Memory B cell (primary cell): ENCODE measurements around the gene OR10D3.
"Not testable (repeated sequence)": the region's sequence is repeated elsewhere in the genome, so short reads cannot be mapped to it uniquely, and the experiment has no call there.

Experiments
- ATAC-seq: fragments of 150-1000 bp; cut with Tn5 transposase; 2 replicates; pipeline ENCODE4 v1.10.0; 2021; ENCODE audit warnings: low read depth, mild to moderate bottlenecking, moderate library complexity
- DNase-seq, 2 donors: peaks; one replicate each; pipeline ENCODE4 v3.0.0; 2022; ENCODE audit warnings: low spot score in 2 of 2
- H3K27ac Mint-ChIP-seq: one replicate; pipeline ENCODE4 v1.8.0; 2022; ENCODE audit warnings: mild to moderate bottlenecking, moderate library complexity, mixed read lengths
- H3K27me3 Mint-ChIP-seq: one replicate; pipeline ENCODE4 v1.8.0; 2022; ENCODE audit warnings: mixed read lengths
- H3K36me3 Mint-ChIP-seq: one replicate; pipeline ENCODE4 v1.8.0; 2022; ENCODE audit warnings: mild to moderate bottlenecking, mixed read lengths
- H3K4me1 Mint-ChIP-seq: one replicate; pipeline ENCODE4 v1.8.0; 2022; ENCODE audit warnings: mixed read lengths
- H3K4me3 Mint-ChIP-seq: one replicate; pipeline ENCODE4 v1.8.0; 2022; ENCODE audit warnings: mild to moderate bottlenecking, moderate library complexity, mixed read lengths
- H3K9me3 Mint-ChIP-seq: one replicate; pipeline ENCODE4 v1.8.0; 2022; ENCODE audit warnings: mixed read lengths

The OR10D3 gene

GRCh38 chr11:124207102-124207792 lies 24.1 kb downstream of the OR10D3 start:
- ATAC-seq (no peak), DNase-seq (no peak)
- Mint-ChIP-seq H3K4me1 (peaks cover 2% of the 10 kb centered on the region), H3K36me3 (no peaks in the 10 kb centered on the region), H3K9me3 (no peaks in the 10 kb centered on the region), H3K4me3 (no peak overlapping the region), H3K27me3 (peaks cover 2% of the 10 kb centered on the region), H3K27ac (no peak overlapping the region)

- H3K27ac Mint-ChIP-seq, result no peak overlapping the region
- H3K36me3 Mint-ChIP-seq, result no peaks in the 10 kb centered on the region
- H3K9me3 Mint-ChIP-seq, result no peaks in the 10 kb centered on the region
- ATAC-seq, result no peak
- peak in 1 of 2 donors; percentile 2 for DNase-seq
- no peak overlapping the region for H3K4me3 Mint-ChIP-seq
- peaks cover 4% of the 10 kb centered on the region for H3K27me3 Mint-ChIP-seq
- no peaks in the 10 kb centered on the region for H3K4me1 Mint-ChIP-seq
Observed at GRCh38 chr11:124209824-124210357, 26.7 kb downstream of the OR10D3 start.

- no peaks in the 10 kb centered on the region for H3K4me1 Mint-ChIP-seq
- ATAC-seq, result no peak
Observed at GRCh38 chr11:124210421-124210820, 27.3 kb downstream of the OR10D3 start.

DNA sequence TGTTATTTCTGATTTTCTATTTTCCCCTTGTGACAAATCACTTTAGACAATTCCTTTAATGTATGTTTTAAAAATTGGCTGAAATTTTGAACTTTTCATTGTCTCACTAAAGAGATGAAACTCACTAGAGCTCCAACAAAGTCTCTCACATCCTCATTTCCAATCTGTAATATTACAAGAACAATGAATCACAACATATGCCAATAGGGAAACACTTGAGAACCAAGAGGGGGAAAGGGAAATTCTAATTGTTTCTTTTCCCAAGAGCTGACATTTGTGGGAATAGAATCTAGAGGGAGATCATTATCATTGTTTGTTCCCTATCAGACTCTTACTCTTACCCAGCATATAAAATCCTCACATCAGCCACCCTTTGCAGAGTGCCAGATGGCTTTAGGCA lies 28.2 kb downstream of the OR10D3 start:
- no peaks in the 10 kb centered on the region for H3K4me1 Mint-ChIP-seq
- no peak for DNase-seq
- no peak for ATAC-seq
- H3K4me3 Mint-ChIP-seq, result no peak overlapping the region
- no peak overlapping the region for H3K27ac Mint-ChIP-seq
- peaks cover 4% of the 10 kb centered on the region for H3K27me3 Mint-ChIP-seq
- no peaks in the 10 kb centered on the region for H3K9me3 Mint-ChIP-seq
- no peaks in the 10 kb centered on the region for H3K36me3 Mint-ChIP-seq

More at GRCh38 chr11:124210421-124210820, 27.3 kb downstream of the OR10D3 start:
- H3K36me3 Mint-ChIP-seq, result no peaks in the 10 kb centered on the region
- H3K9me3 Mint-ChIP-seq, result no peaks in the 10 kb centered on the region
- peaks cover 4% of the 10 kb centered on the region for H3K27me3 Mint-ChIP-seq
- no peak for DNase-seq
- H3K27ac Mint-ChIP-seq, result no peak overlapping the region
- H3K4me3 Mint-ChIP-seq, result no peak overlapping the region

GRCh38 chr11:124214027-124214426 lies 30.9 kb downstream of the OR10D3 start:
- Mint-ChIP-seq H3K27ac (no peak overlapping the region), H3K4me3 (no peak overlapping the region), H3K36me3 (no peaks in the 10 kb centered on the region), H3K9me3 (peaks cover 1% of the 10 kb centered on the region), H3K4me1 (no peaks in the 10 kb centered on the region), H3K27me3 (peaks cover 2% of the 10 kb centered on the region)
- DNase-seq (no peak), ATAC-seq (no peak)

DNA sequence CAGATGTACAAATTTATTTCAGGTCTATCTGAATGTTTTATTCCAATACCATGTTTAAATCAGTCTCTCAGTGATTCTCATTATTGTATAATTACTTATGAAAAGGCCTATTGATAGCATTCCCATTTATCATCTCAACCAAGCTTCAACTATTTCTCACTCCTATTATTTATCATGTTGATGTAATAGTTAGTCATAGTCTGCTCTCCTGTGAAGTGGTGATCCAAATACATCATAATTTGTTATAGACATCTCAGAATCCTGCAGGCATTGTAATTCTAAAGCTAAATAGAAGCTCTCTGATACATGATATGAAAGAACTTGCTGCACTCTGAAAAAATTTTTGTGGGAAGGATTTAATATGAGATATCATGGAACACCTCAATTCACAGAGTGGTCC lies 36.0 kb downstream of the OR10D3 start:
- Mint-ChIP-seq H3K9me3 (peaks cover 1% of the 10 kb centered on the region), H3K4me3 (no peak overlapping the region), H3K4me1 (no peaks in the 10 kb centered on the region), H3K27ac (no peak overlapping the region), H3K36me3 (no peaks in the 10 kb centered on the region), H3K27me3 (peaks cover 2% of the 10 kb centered on the region)
- ATAC-seq (no peak), DNase-seq (no peak)

DNA sequence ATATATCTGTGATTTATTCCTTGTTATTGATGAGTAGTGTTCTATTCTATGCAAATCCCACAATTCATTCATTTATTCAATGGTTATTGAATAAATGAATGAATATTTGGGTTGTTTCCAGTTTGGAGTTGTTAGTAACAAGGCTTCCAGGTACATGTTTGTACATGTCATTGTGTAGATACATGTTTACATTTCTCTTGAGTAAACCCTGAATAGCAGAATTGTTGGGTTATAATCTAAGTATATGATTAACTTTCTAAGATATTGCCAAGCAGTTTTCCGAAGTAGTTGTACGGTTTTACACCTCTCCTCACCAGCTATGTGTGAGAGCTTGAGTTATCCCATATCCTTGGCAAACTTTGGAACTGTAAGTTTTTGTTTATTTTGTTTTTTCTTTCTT lies 39.3 kb downstream of the OR10D3 start:
- H3K4me1 Mint-ChIP-seq, result no peaks in the 10 kb centered on the region
- ATAC-seq, result no peak
- H3K27ac Mint-ChIP-seq, result no peak overlapping the region
- H3K36me3 Mint-ChIP-seq, result no peaks in the 10 kb centered on the region
- DNase-seq, result no peak
- peaks cover 1% of the 10 kb centered on the region for H3K9me3 Mint-ChIP-seq
- no peak overlapping the region for H3K4me3 Mint-ChIP-seq
- peaks cover 12% of the 10 kb centered on the region for H3K27me3 Mint-ChIP-seq

- DNase-seq, H3K4me1 Mint-ChIP-seq, H3K27ac Mint-ChIP-seq, H3K36me3 Mint-ChIP-seq, H3K4me3 Mint-ChIP-seq, H3K9me3 Mint-ChIP-seq: not testable (repeated sequence)
- H3K27me3 Mint-ChIP-seq, result peaks cover 12% of the 10 kb centered on the region
- ATAC-seq, result peak; percentile 27
Observed at GRCh38 chr11:124224618-124225423, 41.7 kb downstream of the OR10D3 start.

DNA sequence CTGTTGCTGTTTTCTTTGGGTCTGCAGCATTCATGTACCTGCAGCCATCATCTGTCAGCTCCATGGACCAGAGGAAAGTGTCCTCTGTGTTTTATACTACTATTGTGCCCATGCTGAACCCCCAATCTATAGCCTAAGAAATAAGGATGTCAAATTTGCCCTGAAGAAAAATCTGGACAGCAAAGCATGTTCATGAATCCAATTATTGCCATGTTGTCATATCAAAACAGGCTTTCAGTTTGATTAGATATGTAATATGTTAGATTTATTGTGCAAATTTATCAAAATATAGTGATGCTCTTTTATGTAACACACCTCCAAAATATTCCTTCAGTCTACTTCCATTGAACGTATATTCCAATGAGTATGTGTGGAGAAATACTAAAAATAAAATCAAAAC lies 42.3 kb downstream of the OR10D3 start:
- Mint-ChIP-seq H3K27me3 (peaks cover 12% of the 10 kb centered on the region), H3K36me3 (no peaks in the 10 kb centered on the region), H3K27ac (no peak overlapping the region), H3K4me1 (no peaks in the 10 kb centered on the region), H3K4me3 (no peak overlapping the region), H3K9me3 (no peaks in the 10 kb centered on the region)
- ATAC-seq (no peak), DNase-seq (no peak)

DNA sequence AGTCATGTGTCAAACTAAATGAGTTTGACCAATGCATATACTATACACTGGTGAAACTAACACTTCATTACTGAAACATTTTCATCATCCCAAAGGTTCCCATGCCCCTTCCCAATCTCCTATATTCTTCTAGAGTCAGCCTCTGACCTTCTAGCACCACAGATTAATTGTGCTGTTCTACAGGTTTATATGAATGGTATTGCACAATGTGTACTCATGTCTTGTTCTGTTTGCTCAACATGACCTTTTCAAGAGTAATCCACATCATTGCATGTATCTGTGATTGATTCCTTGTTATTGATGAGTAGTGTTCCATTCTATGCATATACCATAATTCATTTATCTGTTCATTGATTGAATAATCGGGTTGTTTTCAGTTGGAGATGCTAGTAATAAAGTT lies 50.2 kb downstream of the OR10D3 start:
- Mint-ChIP-seq H3K4me3 (no peak overlapping the region), H3K36me3 (no peaks in the 10 kb centered on the region), H3K27ac (no peak overlapping the region), H3K4me1 (no peaks in the 10 kb centered on the region), H3K27me3 (no peaks in the 10 kb centered on the region), H3K9me3 (peaks cover 1% of the 10 kb centered on the region)
- ATAC-seq (no peak), DNase-seq (no peak)
